ENCODE measurements around the gene FAM3D.
A peak's percentile ranks its signal among the peaks of the same experiment; 100 is the strongest.

FAM3D gene

DNA sequence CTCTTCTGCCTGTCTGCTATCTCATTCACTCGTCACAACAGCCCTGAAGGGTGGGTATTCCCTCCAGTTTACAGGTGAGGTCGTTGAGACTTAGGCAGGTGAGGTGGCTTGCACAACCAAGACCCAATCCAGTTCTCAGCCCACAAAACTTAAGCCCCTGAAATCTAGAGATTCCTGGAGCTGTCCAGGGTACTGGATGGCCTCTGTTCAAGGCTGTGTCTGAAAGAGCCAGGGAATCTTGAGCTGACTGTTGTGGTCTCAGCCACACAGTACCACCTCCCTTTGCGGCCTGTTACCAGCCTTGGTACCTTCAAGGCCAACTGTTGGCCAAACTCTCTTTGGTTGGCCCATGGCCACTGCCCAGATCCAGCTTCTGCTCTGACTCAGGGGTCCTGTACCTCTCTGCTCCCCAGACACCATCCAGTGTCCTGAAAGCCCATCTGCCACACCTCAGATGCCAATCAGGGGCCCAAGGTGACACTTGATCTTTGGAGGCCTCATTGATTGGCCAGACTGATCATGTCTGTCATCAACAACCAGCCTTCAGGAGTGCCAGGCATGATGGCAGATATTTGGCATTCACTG, 78.5 kb downstream of the FAM3D start:
- DNase-seq: no peak

GRCh38 chr3:58586776-58587192, 79.8 kb downstream of the FAM3D start:
- no peak for DNase-seq

DNA sequence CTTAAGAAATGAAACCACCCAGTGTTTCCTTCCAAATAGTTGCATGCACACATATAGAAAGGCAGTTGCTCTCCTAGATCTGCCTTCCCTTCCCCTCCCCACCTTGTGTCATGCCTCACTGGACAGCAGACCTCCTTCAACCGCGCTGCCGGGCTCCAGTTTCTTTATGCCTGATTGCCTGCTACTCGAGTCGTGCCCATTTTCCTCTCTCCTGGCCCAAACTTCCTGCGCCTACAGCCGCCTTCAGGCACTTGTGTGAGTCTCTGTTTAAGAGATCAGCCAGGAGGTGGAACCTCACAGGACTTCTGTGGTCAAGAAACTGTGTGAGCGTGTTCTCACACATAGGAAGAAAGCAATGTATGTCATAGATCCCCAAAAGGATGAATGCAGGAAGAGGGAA, 80.6 kb downstream of the FAM3D start:
- no peak for DNase-seq

- peak; percentile 30 for DNase-seq
Observed at GRCh38 chr3:58585005-58585786, 81.4 kb downstream of the FAM3D start.

GRCh38 chr3:58584690-58585004, 81.9 kb downstream of the FAM3D start:
- DNase-seq: no peak

Measured in NCI-H2107 (cell line).